Bone marrow (tissue), 2 donors: ENCODE data around the gene ASXL3.

Experiments used
- DNase-seq, 2 donors: peaks; one replicate each; lab custom pipeline; 2025; lab: John Stamatoyannopoulos, UW

The ASXL3 gene

GRCh38 chr18:33583901-33584300 lies 5.9 kb downstream of the ASXL3 start:
- no peak for DNase-seq

- no peak for DNase-seq
These were observed 6.8 kb downstream of the ASXL3 start for GRCh38 chr18:33584548-33585430.

GRCh38 chr18:33585431-33585775 lies 7.4 kb downstream of the ASXL3 start:
- no peak for DNase-seq

GRCh38 chr18:33588361-33588760 lies 10.3 kb downstream of the ASXL3 start:
- no peak for DNase-seq

- DNase-seq, result no peak
These were observed 15.2 kb downstream of the ASXL3 start for GRCh38 chr18:33593261-33593660.

- no peak for DNase-seq
These were observed 16.8 kb downstream of the ASXL3 start for GRCh38 chr18:33594799-33595198.

- DNase-seq, result no peak
These were observed 18.3 kb downstream of the ASXL3 start for GRCh38 chr18:33596178-33596854.

GRCh38 chr18:33600846-33601245 lies 22.8 kb downstream of the ASXL3 start:
- DNase-seq, result no peak

- DNase-seq, result no peak
These were observed 25.4 kb downstream of the ASXL3 start for GRCh38 chr18:33603454-33603853.

GRCh38 chr18:33605250-33605649 lies 27.2 kb downstream of the ASXL3 start:
- DNase-seq, result no peak

GRCh38 chr18:33606621-33607020 lies 28.6 kb downstream of the ASXL3 start:
- no peak for DNase-seq

GRCh38 chr18:33611525-33612135 lies 33.6 kb downstream of the ASXL3 start:
- DNase-seq, result no peak

- no peak for DNase-seq
These were observed 34.6 kb downstream of the ASXL3 start for GRCh38 chr18:33612632-33613031.

- no peak for DNase-seq
These were observed 38.5 kb downstream of the ASXL3 start for GRCh38 chr18:33616556-33616955.

GRCh38 chr18:33627114-33627513 lies 49.1 kb downstream of the ASXL3 start:
- no peak for DNase-seq

- no peak for DNase-seq
These were observed 52.5 kb downstream of the ASXL3 start for GRCh38 chr18:33630476-33630875.

GRCh38 chr18:33641141-33641540 lies 63.1 kb downstream of the ASXL3 start:
- no peak for DNase-seq

- DNase-seq, result no peak
These were observed 66.5 kb downstream of the ASXL3 start for GRCh38 chr18:33644494-33644893.

GRCh38 chr18:33647365-33647764 lies 69.3 kb downstream of the ASXL3 start:
- no peak for DNase-seq

- no peak for DNase-seq
These were observed 74.6 kb downstream of the ASXL3 start for GRCh38 chr18:33652635-33653034.

GRCh38 chr18:33653231-33653630 lies 75.2 kb downstream of the ASXL3 start:
- no peak for DNase-seq

GRCh38 chr18:33656889-33657448 lies 79.0 kb downstream of the ASXL3 start:
- no peak for DNase-seq
